GM19035 (cell line): Measurements from ENCODE around the gene CHL1.

Experiments
- ATAC-seq: cut with Tn5 transposase; IDR thresholded peaks from one replicate; pipeline ENCODE4 v1.9.1; 2021; ENCODE audit not compliant: unreplicated experiment

CHL1 gene

GRCh38 chr3:279325-279724 lies 82.8 kb downstream of the CHL1 start:
- no peak for ATAC-seq

- no peak for ATAC-seq
Observed at GRCh38 chr3:280681-281080, 84.1 kb downstream of the CHL1 start.

- ATAC-seq, result no peak
Observed at GRCh38 chr3:284322-284721, 87.8 kb downstream of the CHL1 start.

DNA sequence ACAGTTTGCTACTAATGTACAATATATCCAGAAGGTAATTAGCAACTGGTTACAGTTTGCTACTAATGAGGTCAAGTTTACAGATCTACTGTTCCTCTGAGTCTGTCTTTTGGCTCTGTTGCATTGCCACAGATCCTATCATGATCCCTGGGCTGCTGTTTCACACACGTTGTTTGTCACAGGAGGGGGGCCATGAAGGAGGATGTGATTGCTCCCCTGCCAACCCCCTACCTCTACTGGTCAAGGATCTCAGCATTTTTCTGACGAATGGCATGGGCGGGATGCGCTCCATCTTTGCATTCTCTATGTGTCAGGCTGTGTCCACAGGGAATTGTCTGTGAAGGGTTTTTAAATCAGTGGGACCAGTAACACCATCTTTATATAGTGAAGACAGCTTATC lies 91.9 kb downstream of the CHL1 start:
- ATAC-seq, result no peak

- ATAC-seq, result no peak
Observed at GRCh38 chr3:291028-291427, 94.5 kb downstream of the CHL1 start.

DNA sequence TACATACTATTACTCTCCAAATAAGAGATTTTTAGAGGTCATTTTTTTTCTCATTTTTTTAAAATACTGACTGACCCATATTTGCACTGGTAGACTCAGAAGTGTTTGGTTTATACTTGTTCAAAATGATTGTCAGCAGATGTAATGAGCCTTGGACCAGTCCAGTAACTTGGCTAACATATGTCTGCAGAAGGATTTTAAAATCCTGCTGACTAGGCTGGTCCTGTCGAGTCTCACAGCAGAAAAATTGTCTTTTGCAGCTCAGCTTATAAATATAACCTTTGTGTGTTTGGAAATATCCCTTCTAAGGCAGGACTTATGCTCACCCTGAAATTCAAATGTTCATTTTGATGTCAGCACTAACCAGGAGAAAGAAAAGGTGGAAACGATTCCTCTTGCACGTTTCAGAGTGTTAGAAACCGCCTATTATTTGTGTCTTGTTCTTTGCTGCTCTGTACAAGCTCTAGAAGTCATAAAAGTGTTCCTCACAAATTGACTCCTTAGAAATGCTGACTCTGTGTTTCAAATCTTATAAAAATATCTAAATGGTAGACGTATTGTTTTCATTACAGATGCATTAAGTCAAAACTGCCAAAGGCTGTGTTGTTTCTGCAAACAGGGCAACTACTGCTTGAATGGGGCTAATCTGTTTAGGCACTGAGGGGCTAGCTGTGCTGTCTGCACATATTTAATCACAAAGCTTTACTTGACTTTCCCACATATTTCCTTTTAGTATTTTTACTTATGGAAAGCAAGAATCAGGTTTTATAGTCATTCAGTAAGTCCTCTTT lies 95.3 kb downstream of the CHL1 start:
- no peak for ATAC-seq

DNA sequence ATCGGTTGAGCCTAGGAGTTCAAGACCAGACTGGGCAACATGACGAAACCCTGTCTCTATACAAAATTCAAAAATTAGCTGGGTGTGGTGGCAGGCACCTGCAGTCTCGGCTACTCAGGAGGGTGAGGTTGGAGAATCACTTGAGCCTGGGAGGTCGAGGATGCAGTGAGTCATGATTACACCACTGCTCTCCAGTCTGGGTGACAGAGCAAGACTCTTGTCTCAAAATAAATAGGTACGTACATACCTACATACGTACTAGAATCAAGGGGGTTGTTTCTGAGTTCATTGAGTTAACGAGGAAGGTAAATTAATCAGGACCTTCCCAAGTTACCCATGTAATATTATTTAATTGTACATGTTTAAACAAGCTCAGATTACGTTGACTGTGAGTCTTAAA lies 97.5 kb downstream of the CHL1 start:
- ATAC-seq, result no peak

DNA sequence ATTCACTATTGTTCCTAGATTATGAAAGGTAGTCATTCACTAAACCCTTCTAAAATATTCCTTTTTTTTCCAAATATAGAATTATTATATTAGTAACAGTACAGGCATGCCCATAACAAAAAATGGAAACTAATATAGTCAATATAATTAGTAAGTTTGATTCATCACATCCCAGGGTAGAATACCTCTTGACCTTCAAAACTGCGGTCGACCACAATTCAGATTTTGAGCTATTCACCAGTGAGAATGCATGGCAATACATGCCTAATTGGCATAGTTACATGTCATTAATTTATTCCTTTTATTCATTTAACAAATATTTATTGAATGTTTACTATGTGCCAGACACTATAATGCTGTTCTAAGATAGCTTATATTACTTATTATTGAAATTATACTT lies 98.0 kb downstream of the CHL1 start:
- ATAC-seq, result no peak

- ATAC-seq, result no peak
Observed at GRCh38 chr3:295166-295565, 98.6 kb downstream of the CHL1 start.

DNA sequence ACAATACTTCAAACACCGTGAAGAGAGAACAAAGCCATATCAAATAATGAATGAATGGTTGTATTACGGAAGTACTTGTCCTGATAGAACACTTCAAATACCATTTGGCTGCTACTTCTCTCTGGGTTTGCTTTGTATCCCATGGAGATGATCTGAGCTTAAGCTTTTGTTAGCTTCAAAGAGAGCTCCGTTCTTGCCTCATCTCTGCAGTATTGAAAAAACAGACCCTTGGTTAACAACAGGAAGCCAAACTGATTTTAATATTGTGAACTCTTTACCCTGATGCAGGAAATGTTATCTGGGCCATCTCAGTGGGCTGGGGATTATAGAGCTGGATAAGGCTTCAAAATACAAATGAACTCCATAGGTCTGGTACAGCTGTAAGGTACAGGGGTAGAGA lies 101.0 kb downstream of the CHL1 start:
- ATAC-seq, result no peak

DNA sequence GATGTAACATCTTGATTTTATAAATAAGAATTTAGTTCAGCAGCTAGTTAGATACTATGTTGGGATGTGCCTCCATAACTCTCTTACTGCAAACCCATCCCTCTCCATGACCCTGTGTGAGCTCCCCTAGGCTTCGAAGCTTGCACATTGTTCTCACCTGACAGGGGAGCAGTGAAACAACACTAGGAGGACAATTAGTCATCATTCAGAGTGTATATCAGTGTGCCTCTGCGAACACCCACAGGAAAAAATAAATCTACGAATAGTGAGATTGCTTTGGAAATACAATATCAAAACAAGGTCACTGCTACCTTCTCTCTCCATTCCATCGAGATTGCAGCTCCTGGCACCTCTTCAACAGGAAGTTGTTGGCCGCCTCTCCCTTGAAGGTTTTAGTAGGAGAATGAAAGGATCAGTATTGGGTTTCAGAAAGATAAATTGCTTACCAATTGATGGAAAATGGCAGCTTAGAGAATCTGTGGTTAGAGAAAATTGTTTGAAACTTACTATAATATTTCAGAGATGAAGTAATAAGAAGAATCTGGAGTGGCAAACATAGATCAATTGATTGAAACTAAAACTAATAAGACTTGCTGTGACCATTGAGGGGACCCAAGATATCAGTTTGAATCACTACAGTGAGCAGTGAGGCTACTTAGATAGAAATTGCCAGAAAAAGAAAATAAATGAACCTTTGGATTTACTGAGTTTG lies 103.2 kb downstream of the CHL1 start:
- no peak for ATAC-seq

GRCh38 chr3:307182-307581 lies 110.6 kb downstream of the CHL1 start:
- ATAC-seq, result no peak

- ATAC-seq, result no peak
Observed at GRCh38 chr3:308597-309321, 112.2 kb downstream of the CHL1 start.

DNA sequence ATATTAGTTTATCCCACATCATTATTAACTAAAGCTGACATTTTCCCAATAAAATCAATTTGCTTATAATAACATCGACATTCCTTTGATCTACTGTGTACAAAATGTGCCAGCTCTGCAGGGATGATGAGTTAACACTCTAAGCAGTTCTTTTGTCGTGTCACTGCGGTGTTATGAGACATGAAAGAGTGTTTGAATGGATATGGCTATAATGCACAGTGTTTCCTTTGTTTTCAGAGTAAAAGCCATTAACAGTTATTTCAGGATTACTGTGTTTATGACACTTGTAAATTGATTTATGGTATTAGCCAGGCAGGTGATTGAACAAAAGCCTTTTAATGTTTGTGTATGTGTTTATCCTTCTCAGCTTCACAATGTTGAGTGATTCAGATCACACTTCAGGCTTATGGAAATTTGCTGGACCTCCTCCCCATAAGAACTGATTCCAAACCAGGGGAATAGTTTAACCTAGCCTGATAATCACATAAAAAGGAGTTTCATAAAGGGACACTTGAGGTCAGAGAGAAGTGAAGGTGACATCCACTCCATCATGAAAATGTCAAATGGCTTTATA lies 115.7 kb downstream of the CHL1 start:
- no peak for ATAC-seq

DNA sequence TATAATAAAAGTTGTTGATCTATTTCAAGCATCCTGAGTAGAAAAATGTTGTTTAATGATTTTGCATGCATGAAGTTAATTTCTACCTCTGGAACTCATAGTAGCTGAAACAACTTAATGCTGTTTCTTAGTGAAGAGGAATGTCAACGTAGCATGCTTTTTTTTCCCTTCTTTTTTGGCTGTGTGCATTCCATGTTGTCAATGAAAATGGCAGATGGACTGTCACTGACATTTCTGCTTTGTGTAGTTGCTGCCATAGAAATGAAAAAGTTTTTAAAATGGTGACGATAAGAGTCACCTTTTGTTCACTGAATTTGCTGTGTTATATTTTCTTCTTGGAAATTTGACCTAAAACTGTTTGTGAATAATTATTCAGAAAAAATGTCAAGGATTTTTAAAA lies 116.3 kb downstream of the CHL1 start:
- no peak for ATAC-seq

DNA sequence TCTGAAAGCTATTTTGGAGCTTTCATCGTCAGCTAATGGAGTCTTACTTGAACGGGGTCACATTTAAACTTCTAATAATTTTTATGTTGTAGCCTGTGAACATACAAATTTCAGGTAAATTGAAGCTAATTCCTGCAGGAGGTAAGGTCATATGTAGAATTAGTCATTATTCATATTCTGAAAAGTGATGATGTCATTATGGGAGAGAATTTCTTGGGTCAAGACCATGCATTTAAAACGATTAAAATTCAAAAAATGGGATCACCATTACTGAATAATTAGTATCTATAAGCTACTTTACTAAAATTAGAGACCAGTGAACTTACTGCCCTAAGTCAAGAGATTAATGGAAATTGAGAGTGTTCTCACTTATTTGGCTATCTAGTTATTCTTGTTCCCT lies 120.4 kb downstream of the CHL1 start:
- ATAC-seq, result no peak

DNA sequence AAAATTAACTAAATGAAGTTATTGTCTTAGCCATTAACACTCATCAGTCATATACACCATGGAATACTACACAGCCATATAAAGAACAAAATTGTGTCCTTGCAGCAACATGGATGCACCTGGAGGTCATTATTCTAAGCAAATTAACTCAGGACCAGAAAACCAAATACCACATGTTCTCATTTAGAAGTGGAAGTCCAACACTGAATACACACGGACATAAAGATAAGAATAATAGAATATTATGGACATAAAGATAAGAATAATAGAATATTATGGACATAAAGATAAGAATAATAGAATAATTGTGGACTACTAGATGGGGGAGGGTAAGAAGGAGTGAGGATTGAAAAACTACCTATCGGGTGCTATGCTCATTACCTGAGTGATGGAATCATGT lies 122.3 kb downstream of the CHL1 start:
- no peak for ATAC-seq

- ATAC-seq, result no peak
Observed at GRCh38 chr3:324423-324822, 127.9 kb downstream of the CHL1 start.

GRCh38 chr3:325495-325894 lies 128.9 kb downstream of the CHL1 start:
- ATAC-seq, result no peak

GRCh38 chr3:330494-331115 lies 134.0 kb downstream of the CHL1 start:
- ATAC-seq, result no peak

- no peak for ATAC-seq
Observed at GRCh38 chr3:331881-332280, 135.3 kb downstream of the CHL1 start.
